HEK293T (cell line): ENCODE measurements around the gene SLC35D2.

ENCODE experiments used
- CTCF ChIA-PET: fragments of 350-600 bp; formaldehyde crosslinking; extraction: SDS; loops from one replicate; lab custom pipeline; 2021; ENCODE audit warnings: antibody characterized with exemption, inconsistent platforms; lab: Yijun Ruan, JAX
- POLR2A ChIA-PET: fragments of 350-600 bp; formaldehyde crosslinking; extraction: SDS; loops from one replicate; lab custom pipeline; 2020; ENCODE audit warnings: antibody characterized with exemption, inconsistent platforms; lab: Yijun Ruan, JAX
- DNase-seq: peaks from one replicate; pipeline ENCODE4 v3.0.0; 2012; ENCODE audit warnings: mixed read lengths; ENCODE audit errors: extremely low spot score
- ARNT ChIP-seq: fragments of 450-650 bp; IDR thresholded peaks from 2 replicates; pipeline ENCODE4 v1.6.1; 2017; ENCODE audit warnings: mild to moderate bottlenecking
- BHLHE40 ChIP-seq: fragments of 450-650 bp; IDR thresholded peaks from 2 replicates; pipeline ENCODE4 v1.6.1; 2016; ENCODE audit warnings: mild to moderate bottlenecking, moderate library complexity, borderline replicate concordance
- CTBP1 ChIP-seq: fragments of 450-650 bp; IDR thresholded peaks from 2 replicates; pipeline ENCODE4 v1.6.1; 2016; ENCODE audit warnings: borderline replicate concordance
- ELF4 ChIP-seq: fragments of 450-650 bp; IDR thresholded peaks from 2 replicates; pipeline ENCODE4 v1.6.1; 2017; ENCODE audit warnings: antibody characterized with exemption
- FOXA1 ChIP-seq: fragments of 450-650 bp; IDR thresholded peaks from 2 replicates; pipeline ENCODE4 v1.6.1; 2016; ENCODE audit warnings: mild to moderate bottlenecking
- FOXK2 ChIP-seq: fragments of 450-650 bp; IDR thresholded peaks from 2 replicates; pipeline ENCODE4 v1.6.1; 2016; ENCODE audit warnings: mild to moderate bottlenecking
- FOXM1 ChIP-seq: fragments of 450-650 bp; IDR thresholded peaks from 2 replicates; pipeline ENCODE4 v1.6.1; 2017; ENCODE audit warnings: mild to moderate bottlenecking, borderline replicate concordance
- HDGF ChIP-seq: fragments of 450-650 bp; IDR thresholded peaks from 2 replicates; pipeline ENCODE4 v1.6.1; 2017; ENCODE audit warnings: antibody characterized with exemption, borderline replicate concordance
- L3MBTL2 ChIP-seq: fragments of 450-650 bp; conservative IDR thresholded peaks from 2 replicates; pipeline ENCODE4 v1.6.1; 2016; ENCODE audit warnings: mild to moderate bottlenecking
- LEF1 ChIP-seq: fragments of 450-650 bp; IDR thresholded peaks from 2 replicates; pipeline ENCODE4 v1.6.1; 2017; ENCODE audit warnings: mild to moderate bottlenecking, borderline replicate concordance
- NFRKB ChIP-seq: fragments of 450-650 bp; IDR thresholded peaks from 2 replicates; pipeline ENCODE4 v1.6.1; 2016; ENCODE audit warnings: mild to moderate bottlenecking, moderate library complexity
- SP1 ChIP-seq: fragments of 450-650 bp; IDR thresholded peaks from 2 replicates; pipeline ENCODE4 v1.6.1; 2017
- SUZ12 ChIP-seq: fragments of 450-650 bp; IDR thresholded peaks from 2 replicates; pipeline ENCODE4 v1.6.1; 2016; ENCODE audit warnings: mild to moderate bottlenecking
- TARDBP ChIP-seq: fragments of 450-650 bp; IDR thresholded peaks from 2 replicates; pipeline ENCODE4 v1.6.1; 2016
- ZNF384 ChIP-seq: fragments of 450-650 bp; IDR thresholded peaks from 2 replicates; pipeline ENCODE4 v1.6.1; 2016
- TF ChIP-seq, protein P1 (sequence below): fragments of 450-650 bp; IDR thresholded peaks from 2 replicates; pipeline ENCODE4 v1.6.1; 2016

Gene SLC35D2

DNA sequence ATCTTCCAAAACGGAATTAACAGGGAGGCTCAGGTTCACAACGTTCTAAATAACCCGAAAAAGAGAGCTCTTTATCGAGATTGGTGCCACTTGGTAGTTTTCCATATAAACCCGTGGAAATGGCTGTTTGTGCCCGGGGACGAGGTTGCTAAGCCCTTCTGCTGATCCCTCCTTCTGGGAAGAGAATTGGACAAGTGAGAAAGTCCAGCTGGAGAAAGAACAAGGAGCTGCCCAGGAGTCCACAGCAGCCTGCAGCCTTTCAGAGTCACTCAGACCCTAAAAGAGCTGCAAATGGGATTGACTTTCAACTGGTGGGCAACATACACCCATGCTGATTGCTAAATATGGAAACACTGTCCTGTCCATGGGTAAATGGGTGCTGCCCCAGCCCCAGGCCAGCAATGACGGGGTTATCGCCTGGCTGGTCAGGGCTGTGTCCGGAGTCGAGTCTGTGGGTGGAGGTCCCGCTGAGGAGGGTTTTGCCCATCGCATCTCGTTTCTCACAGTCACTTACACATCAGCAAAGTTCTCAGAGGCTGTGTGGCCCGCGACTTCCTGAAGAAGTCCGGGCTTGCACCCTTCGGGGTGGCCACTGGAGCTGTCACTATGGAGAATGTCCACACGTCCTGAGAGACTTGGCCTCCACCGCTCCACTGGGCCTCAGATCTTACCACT, 40.8 kb downstream of the SLC35D2 start:
- POLR2A ChIA-PET, result no interaction called here
- CTCF ChIA-PET, result no interaction called here
- no peak for TF ChIP-seq SUZ12
- TF ChIP-seq CTBP1, result no peak
- DNase-seq, result no peak

DNA sequence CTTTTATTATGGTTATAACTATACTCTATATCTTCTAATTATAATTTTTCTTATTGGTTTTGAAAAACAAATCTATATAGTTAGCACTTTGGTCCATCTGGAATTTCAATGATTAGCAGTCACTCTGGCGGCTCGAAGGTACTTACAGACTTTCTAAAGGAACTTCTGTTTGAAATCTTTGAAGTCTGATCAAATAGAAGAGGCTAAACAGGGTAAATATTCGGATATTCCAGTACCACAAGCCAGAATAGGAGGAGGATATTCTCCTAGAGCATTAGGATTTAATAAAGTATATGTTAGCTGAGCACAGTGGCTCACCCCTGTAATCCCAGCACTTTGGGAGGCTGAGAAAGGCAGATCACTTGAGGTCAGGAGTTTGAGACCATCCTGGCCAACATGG, 42.8 kb downstream of the SLC35D2 start:
- CTCF ChIA-PET, result no interaction called here
- DNase-seq, result no peak
- TF ChIP-seq L3MBTL2, result no peak
- TF ChIP-seq SUZ12, result no peak
- TF ChIP-seq ELF4, result no peak
- no peak for TF ChIP-seq ZNF384
- TF ChIP-seq TARDBP, result no peak
- no peak for TF ChIP-seq BHLHE40
- no peak for TF ChIP-seq FOXA1
- TF ChIP-seq HDGF, result no peak
- no peak for TF ChIP-seq CTBP1
- TF ChIP-seq, protein P1, sequence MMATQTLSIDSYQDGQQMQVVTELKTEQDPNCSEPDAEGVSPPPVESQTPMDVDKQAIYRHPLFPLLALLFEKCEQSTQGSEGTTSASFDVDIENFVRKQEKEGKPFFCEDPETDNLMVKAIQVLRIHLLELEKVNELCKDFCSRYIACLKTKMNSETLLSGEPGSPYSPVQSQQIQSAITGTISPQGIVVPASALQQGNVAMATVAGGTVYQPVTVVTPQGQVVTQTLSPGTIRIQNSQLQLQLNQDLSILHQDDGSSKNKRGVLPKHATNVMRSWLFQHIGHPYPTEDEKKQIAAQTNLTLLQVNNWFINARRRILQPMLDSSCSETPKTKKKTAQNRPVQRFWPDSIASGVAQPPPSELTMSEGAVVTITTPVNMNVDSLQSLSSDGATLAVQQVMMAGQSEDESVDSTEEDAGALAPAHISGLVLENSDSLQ, result no peak
- TF ChIP-seq FOXM1, result no peak
- TF ChIP-seq NFRKB, result no peak
- TF ChIP-seq ARNT, result no peak
- no peak for TF ChIP-seq FOXK2
- no peak for TF ChIP-seq SP1
- no peak for TF ChIP-seq LEF1
- POLR2A ChIA-PET, result no interaction called here

DNA sequence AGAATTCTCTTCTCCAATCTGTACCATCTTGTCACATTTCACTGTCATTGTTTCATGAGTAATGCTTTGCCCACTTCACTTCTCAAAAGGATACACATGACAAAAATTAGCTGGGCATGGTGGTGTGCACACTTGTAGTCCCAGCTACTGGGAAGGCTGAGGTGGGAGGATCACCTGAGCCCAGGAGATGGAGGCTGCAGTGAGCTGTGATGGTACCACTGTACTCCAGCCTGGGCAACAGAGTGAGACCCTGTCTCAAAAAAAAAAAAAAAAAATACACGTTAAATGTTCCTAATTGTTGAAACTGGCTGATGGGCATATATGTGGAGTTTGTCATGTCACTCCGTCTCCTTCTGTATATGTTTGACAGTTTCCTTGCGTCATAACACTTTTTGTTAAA, 45.2 kb downstream of the SLC35D2 start:
- no peak for DNase-seq
- ChIA-PET POLR2A (no interaction called here), CTCF (no interaction called here)
- TF ChIP-seq FOXK2, result no peak
- no peak for TF ChIP-seq ARNT
- TF ChIP-seq, protein P1, result no peak
- no peak for TF ChIP-seq NFRKB
- no peak for TF ChIP-seq SP1
- TF ChIP-seq CTBP1, result no peak
- no peak for TF ChIP-seq L3MBTL2
- TF ChIP-seq TARDBP, result no peak
- no peak for TF ChIP-seq BHLHE40
- TF ChIP-seq LEF1, result no peak
- TF ChIP-seq HDGF, result no peak

DNA sequence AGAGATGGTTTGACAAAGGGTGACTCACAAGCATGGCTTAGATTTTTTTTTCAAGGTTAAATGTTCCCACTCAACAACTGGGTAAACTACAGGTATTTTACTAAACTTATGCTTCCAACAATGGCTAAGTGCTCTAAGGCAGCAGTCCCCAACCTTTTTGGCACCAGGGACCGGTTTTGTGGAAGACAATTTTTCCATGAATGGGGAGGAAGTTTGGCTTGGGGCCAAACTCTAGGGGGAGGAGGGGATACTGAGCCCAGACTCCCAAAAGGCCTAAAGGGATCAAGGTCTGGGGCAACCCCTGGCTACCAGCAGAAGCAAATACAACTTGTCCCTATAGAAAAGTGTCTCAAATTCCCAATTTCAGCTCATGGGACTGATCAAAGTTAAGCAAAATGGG, 49.6 kb downstream of the SLC35D2 start:
- POLR2A ChIA-PET, result no interaction called here
- TF ChIP-seq, protein P1, result no peak
- TF ChIP-seq BHLHE40 (no peak), SP1 (no peak), SUZ12 (no peak), NFRKB (no peak), FOXM1 (no peak), ZNF384 (no peak), FOXA1 (no peak), LEF1 (no peak), HDGF (no peak), ELF4 (no peak), L3MBTL2 (no peak), ARNT (no peak), CTBP1 (no peak), FOXK2 (no peak), TARDBP (no peak)
- CTCF ChIA-PET, result no interaction called here
- no peak for DNase-seq

DNA sequence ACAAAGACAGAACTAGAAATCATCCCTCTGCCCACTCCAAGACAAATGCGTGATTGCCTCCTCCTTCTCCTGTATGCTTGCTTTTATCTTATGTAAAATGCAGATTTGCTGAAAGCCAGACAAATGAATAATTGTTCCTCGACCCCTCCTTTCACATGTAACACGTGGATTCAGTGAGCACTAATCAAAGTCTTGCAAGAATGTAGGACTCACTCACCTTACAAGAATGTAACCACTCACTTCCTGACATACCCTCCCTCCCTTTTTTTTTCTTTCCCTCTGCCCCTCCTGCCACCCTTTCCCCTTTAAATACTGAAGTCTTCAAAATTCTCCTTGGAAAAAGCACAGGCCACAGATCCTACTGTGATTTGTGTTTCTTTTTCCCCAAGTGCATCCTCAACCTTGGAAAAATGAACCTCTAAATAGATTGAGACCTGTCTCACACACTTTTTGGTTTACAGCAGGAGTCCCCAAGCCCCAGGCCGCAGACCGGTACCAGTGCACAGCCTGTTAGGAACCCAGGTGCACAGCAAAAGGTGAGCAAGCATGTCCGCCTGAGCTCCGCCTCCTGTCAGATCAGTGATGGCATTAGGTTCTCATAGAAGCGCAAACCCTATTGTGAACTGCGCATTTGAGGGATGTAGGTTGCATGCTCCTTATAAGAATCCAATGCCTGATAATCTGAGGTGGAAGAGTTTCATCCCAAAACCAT, 52.1 kb downstream of the SLC35D2 start:
- ChIA-PET CTCF (interaction anchor here (0.6 kb wide), 1 partner anchor 114 kb away, joined by 4 read pairs; no protein-coding TSS in a partner anchor), POLR2A (no interaction called here)
- no peak for DNase-seq
- no peak for TF ChIP-seq NFRKB

DNA sequence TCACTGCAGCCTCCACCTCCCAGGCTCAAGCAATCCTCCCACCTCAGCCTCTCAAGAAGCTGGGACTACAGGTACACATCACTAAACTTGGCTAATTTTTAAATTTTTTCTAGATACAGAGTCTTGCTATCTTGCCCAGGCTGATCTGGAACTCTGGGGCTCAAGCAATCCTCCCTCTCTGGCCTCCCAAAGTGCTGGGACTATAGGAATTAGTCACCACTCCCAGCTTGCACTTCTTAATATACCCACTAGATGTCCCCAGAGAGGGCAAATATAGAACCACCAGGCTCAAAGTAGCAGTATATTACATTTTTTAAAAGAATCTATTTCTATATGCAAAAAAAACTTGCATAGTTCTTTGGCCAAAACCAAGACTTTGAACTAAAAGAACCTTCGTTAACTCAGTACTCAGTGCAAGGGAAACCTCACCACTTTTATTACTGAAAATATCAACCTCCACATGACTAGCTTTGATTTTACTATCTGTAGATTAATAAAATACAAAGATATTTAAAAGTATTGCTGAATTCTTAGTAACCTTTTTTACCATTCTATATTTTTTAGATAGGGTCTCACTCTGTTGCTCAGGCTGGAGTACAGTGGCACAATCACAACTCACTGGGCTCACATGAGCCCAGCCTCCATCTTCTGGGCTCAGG, 55.7 kb downstream of the SLC35D2 start:
- peak; percentile 50 for DNase-seq
- ChIA-PET CTCF (interaction anchor here (0.7 to 1.2 kb wide), 6 partner anchors 16 to 340 kb away, joined by 3 to 7 read pairs (median 3); partner anchors contain the start of gene HABP4), POLR2A (no interaction called here)
- no peak for TF ChIP-seq NFRKB
- TF ChIP-seq L3MBTL2, result no peak
- TF ChIP-seq HDGF, result no peak
- TF ChIP-seq TARDBP, result no peak
- TF ChIP-seq SUZ12, result no peak
- TF ChIP-seq BHLHE40, result no peak
- TF ChIP-seq ARNT, result no peak
- TF ChIP-seq ZNF384, result no peak
- TF ChIP-seq, protein P1, result no peak
- no peak for TF ChIP-seq ELF4
- TF ChIP-seq LEF1, result no peak
- no peak for TF ChIP-seq CTBP1
- TF ChIP-seq FOXK2, result no peak
- no peak for TF ChIP-seq FOXM1
- TF ChIP-seq FOXA1, result no peak
- TF ChIP-seq SP1, result no peak
